HepG2 (cell line): ENCODE results near the gene LYRM7. TPM values are rescaled to one million over a fixed set of nuclear protein-coding genes. Genes with fewer than 3 reads are reported as not detected.

Experiments
- ATAD3A ChIP-seq: sonication (generic); formaldehyde crosslinking; IDR thresholded peaks from 2 replicates; pipeline ENCODE4 v1.4.0; 2020; ENCODE audit warnings: missing genetic modification reagents
- CBX5 ChIP-seq: sonication (generic); formaldehyde crosslinking; IDR thresholded peaks from 2 replicates; pipeline ENCODE4 v1.4.0; 2020; ENCODE audit warnings: missing genetic modification reagents, borderline replicate concordance
- CCAR2 ChIP-seq: fragments of 200-400 bp; formaldehyde crosslinking; optimal IDR thresholded peaks from 2 replicates; pipeline ENCODE3; 2018; ENCODE audit warnings: low read depth, mild to moderate bottlenecking, low read length, moderate library complexity
- FLYWCH1 ChIP-seq: sonication (generic); formaldehyde crosslinking; IDR thresholded peaks from 2 replicates; pipeline ENCODE4 v1.8.1; 2023; ENCODE audit warnings: mild to moderate bottlenecking, missing genetic modification reagents
- FOSL1 ChIP-seq: sonication (generic); formaldehyde crosslinking; IDR thresholded peaks from 2 replicates; pipeline ENCODE4 v1.9.0; 2021; ENCODE audit warnings: missing genetic modification reagents, borderline replicate concordance
- MAF1 ChIP-seq: sonication (generic); formaldehyde crosslinking; IDR thresholded peaks from 2 replicates; pipeline ENCODE4 v1.5.0; 2020; ENCODE audit warnings: missing genetic modification reagents, borderline replicate concordance
- NFIC ChIP-seq: IDR thresholded peaks from 2 replicates; pipeline ENCODE4 v1.6.1; 2012; ENCODE audit warnings: mild to moderate bottlenecking, low read length, inconsistent platforms
- NFKBIZ ChIP-seq: IDR thresholded peaks from 2 replicates; pipeline ENCODE4 v1.6.1; 2018; ENCODE audit warnings: missing genetic modification reagents, missing compliant biosample characterization
- PHB2 ChIP-seq: fragments of 450-650 bp; IDR thresholded peaks from 2 replicates; pipeline ENCODE4 v1.6.1; 2018; ENCODE audit not compliant: partially characterized antibody
- RCOR2 ChIP-seq: IDR thresholded peaks from 2 replicates; pipeline ENCODE4 v1.6.1; 2016; ENCODE audit warnings: missing biosample characterization, missing genetic modification reagents
- SATB2 ChIP-seq: sonication (generic); formaldehyde crosslinking; IDR thresholded peaks from 2 replicates; pipeline ENCODE4 v1.5.0; 2020; ENCODE audit warnings: missing genetic modification reagents
- SNAPC2 ChIP-seq: sonication (generic); formaldehyde crosslinking; IDR thresholded peaks from 2 replicates; pipeline ENCODE4 v1.8.1; 2022; ENCODE audit warnings: mild to moderate bottlenecking, missing genetic modification reagents
- SYNCRIP ChIP-seq: fragments of 200-400 bp; formaldehyde crosslinking; IDR thresholded peaks from 2 replicates; pipeline ENCODE4 v1.6.1; 2018; ENCODE audit warnings: mild to moderate bottlenecking, low read depth, low read length; ENCODE audit not compliant: insufficient read depth
- ZFP90 ChIP-seq: sonication (generic); formaldehyde crosslinking; IDR thresholded peaks from 2 replicates; pipeline ENCODE4 v1.8.0; 2022; ENCODE audit warnings: missing genetic modification reagents, mild to moderate bottlenecking, inconsistent platforms, borderline replicate concordance
- ZMYM3 ChIP-seq: sonication (generic); formaldehyde crosslinking; IDR thresholded peaks from 2 replicates; pipeline ENCODE4 v1.5.1; 2020; ENCODE audit warnings: mild to moderate bottlenecking, missing genetic modification reagents
- ZNF143 ChIP-seq: sonication (generic); formaldehyde crosslinking; IDR thresholded peaks from 2 replicates; pipeline ENCODE4 v1.4.0; 2020; ENCODE audit warnings: missing genetic modification reagents
- ZNF256 ChIP-seq: sonication (generic); formaldehyde crosslinking; conservative IDR thresholded peaks from 2 replicates; pipeline ENCODE4 v1.4.0; 2020; ENCODE audit warnings: missing genetic modification reagents
- ZNF547 ChIP-seq: sonication (generic); formaldehyde crosslinking; IDR thresholded peaks from 2 replicates; pipeline ENCODE4 v1.5.1; 2020; ENCODE audit warnings: mild to moderate bottlenecking, missing genetic modification reagents
- ZNF549 ChIP-seq: sonication (generic); formaldehyde crosslinking; IDR thresholded peaks from 2 replicates; pipeline ENCODE4 v1.5.0; 2020; ENCODE audit warnings: missing genetic modification reagents
- ZNF550 ChIP-seq: sonication (generic); formaldehyde crosslinking; IDR thresholded peaks from 2 replicates; pipeline ENCODE4 v1.4.0; 2020; ENCODE audit warnings: mild to moderate bottlenecking, missing genetic modification reagents, borderline replicate concordance
- ZNF720 ChIP-seq: sonication (generic); formaldehyde crosslinking; IDR thresholded peaks from 2 replicates; pipeline ENCODE4 v1.4.0; 2020; ENCODE audit warnings: missing genetic modification reagents
- ZNF782 ChIP-seq: sonication (generic); formaldehyde crosslinking; IDR thresholded peaks from 2 replicates; pipeline ENCODE4 v1.4.0; 2020; ENCODE audit warnings: missing genetic modification reagents, mild to moderate bottlenecking, borderline replicate concordance
- ZNF891 ChIP-seq: sonication (generic); formaldehyde crosslinking; IDR thresholded peaks from 2 replicates; pipeline ENCODE4 v1.5.0; 2020; ENCODE audit warnings: mild to moderate bottlenecking, missing genetic modification reagents
- polyA plus RNA-seq, 8 experiments: library from polyadenylated mRNA; depleted of rRNA in 3 of 8; stranded (reverse) in 7 of 8; unstranded in 1 of 8; fragments of >200 nt; fragmentation: Illumina TruSeq in 4 of 8; extraction: Trizol in 4 of 8; gene quantifications; 2 replicates each; pipeline versions ENCODE4 v1.2.1 to v1.2.3, GENCODE V29; 2011 to 2016; ENCODE audit warnings: low read depth in 4 of 8, missing spikeins in 1 of 8, mixed read lengths in 1 of 8; ENCODE audit not compliant: insufficient read depth in 1 of 8
- total RNA-seq, 5 experiments: library from RNA; depleted of rRNA; stranded (reverse); fragments of >200 nt; fragmentation: Illumina TruSeq; extraction: Trizol; gene quantifications; 2 replicates each; pipeline ENCODE4 v1.2.3, GENCODE V29; 2016; ENCODE audit warnings: low read depth in 1 of 5
- TF ChIP-seq, protein P1 (sequence below): sonication (generic); formaldehyde crosslinking; conservative IDR thresholded peaks from 2 replicates; pipeline ENCODE4 v1.8.0; 2022; ENCODE audit warnings: mild to moderate bottlenecking, moderate library complexity, missing genetic modification reagents
- TF ChIP-seq, protein P2 (sequence below): sonication (generic); formaldehyde crosslinking; IDR thresholded peaks from 2 replicates; pipeline ENCODE4 v1.5.0; 2020; ENCODE audit warnings: missing genetic modification reagents
- TF ChIP-seq, protein P3 (sequence below): sonication (generic); formaldehyde crosslinking; IDR thresholded peaks from 2 replicates; pipeline ENCODE4 v1.8.0; 2022; ENCODE audit warnings: missing genetic modification reagents, mild to moderate bottlenecking, inconsistent platforms, borderline replicate concordance

Gene LYRM7
- total and polyA plus RNA-seq, 2 of the 13 experiments (the other 11 are each of a cell fraction or from before 2014, with no cell fraction given), result 3.0 to 5.5 TPM

DNA sequence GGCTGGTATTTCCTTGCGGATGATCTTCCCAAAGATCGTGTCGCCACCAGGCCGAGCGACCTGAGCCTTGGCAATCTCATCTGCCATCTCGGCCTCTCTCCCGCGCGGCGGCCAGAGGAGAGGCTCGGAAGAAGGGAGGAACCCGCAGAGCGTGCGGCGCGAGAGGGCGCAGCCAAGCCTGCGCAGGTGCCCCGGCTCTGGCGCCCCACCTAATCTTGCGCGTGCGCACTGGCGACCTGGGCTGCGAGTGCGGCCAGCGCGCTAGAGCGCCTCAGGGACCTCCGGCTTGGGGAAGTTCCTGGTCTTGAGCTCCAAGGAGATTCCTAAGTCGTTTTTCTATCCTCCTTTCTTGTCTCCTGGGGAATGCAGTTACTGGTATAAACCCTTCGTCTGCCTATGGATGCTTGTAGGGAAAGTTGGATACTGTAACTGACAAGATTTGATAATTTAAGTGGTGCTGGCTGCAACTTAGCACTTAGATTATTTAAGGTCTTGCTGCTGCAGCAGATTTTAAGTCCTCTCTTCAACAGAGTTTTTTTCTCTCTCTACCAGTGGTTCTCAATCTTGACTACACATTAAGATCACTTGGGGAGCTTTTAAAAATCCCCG, 5.5 kb upstream of the LYRM7 start, which contains the start of gene HINT1 (continued):
- TF ChIP-seq, protein P1, sequence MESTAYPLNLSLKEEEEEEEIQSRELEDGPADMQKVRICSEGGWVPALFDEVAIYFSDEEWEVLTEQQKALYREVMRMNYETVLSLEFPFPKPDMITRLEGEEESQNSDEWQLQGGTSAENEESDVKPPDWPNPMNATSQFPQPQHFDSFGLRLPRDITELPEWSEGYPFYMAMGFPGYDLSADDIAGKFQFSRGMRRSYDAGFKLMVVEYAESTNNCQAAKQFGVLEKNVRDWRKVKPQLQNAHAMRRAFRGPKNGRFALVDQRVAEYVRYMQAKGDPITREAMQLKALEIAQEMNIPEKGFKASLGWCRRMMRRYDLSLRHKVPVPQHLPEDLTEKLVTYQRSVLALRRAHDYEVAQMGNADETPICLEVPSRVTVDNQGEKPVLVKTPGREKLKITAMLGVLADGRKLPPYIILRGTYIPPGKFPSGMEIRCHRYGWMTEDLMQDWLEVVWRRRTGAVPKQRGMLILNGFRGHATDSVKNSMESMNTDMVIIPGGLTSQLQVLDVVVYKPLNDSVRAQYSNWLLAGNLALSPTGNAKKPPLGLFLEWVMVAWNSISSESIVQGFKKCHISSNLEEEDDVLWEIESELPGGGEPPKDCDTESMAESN (CRISPR knock-in tag), result no peak; the same call in 1 of the 2 replicates
- TF ChIP-seq PHB2, result no peak
- TF ChIP-seq ZNF547 (CRISPR knock-in tag), result no peak
- TF ChIP-seq ATAD3A, result no peak
- peak; percentile 84 for TF ChIP-seq ZNF891 (CRISPR knock-in tag)
- no peak for TF ChIP-seq ZNF550 (CRISPR knock-in tag)
- TF ChIP-seq FOSL1 (CRISPR knock-in tag), result 0 out of 2 replicates have a peak, but pooled peaks have one; percentile 6
- no peak for TF ChIP-seq RCOR2 (CRISPR knock-in tag)
- TF ChIP-seq ZNF720 (CRISPR knock-in tag), result no peak
- TF ChIP-seq ZNF782 (CRISPR knock-in tag), result peak; percentile 92
- no peak for TF ChIP-seq ZNF256 (CRISPR knock-in tag)
- TF ChIP-seq NFKBIZ (CRISPR knock-in tag), result peak; percentile 31; the same call in 1 of the 2 replicates
- no peak; the same call in 1 of the 2 replicates for TF ChIP-seq CBX5 (CRISPR knock-in tag)
- no peak for TF ChIP-seq MAF1 (CRISPR knock-in tag)
- no peak for TF ChIP-seq SNAPC2 (CRISPR knock-in tag)
- peak; percentile 65 for TF ChIP-seq ZMYM3 (CRISPR knock-in tag)
- TF ChIP-seq SATB2 (CRISPR knock-in tag), result no peak
- no peak for TF ChIP-seq FLYWCH1 (CRISPR knock-in tag)
- TF ChIP-seq ZNF549 (CRISPR knock-in tag), result no peak
- TF ChIP-seq ZNF143 (CRISPR knock-in tag), result no peak
- TF ChIP-seq, protein P2, sequence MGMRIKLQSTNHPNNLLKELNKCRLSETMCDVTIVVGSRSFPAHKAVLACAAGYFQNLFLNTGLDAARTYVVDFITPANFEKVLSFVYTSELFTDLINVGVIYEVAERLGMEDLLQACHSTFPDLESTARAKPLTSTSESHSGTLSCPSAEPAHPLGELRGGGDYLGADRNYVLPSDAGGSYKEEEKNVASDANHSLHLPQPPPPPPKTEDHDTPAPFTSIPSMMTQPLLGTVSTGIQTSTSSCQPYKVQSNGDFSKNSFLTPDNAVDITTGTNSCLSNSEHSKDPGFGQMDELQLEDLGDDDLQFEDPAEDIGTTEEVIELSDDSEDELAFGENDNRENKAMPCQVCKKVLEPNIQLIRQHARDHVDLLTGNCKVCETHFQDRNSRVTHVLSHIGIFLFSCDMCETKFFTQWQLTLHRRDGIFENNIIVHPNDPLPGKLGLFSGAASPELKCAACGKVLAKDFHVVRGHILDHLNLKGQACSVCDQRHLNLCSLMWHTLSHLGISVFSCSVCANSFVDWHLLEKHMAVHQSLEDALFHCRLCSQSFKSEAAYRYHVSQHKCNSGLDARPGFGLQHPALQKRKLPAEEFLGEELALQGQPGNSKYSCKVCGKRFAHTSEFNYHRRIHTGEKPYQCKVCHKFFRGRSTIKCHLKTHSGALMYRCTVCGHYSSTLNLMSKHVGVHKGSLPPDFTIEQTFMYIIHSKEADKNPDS (CRISPR knock-in tag), result no peak
- TF ChIP-seq ZFP90 (CRISPR knock-in tag), result no peak; the same call in none of the 2 replicates
- TF ChIP-seq NFIC, result no peak; the same call in 1 of the 2 replicates
- TF ChIP-seq, protein P3, sequence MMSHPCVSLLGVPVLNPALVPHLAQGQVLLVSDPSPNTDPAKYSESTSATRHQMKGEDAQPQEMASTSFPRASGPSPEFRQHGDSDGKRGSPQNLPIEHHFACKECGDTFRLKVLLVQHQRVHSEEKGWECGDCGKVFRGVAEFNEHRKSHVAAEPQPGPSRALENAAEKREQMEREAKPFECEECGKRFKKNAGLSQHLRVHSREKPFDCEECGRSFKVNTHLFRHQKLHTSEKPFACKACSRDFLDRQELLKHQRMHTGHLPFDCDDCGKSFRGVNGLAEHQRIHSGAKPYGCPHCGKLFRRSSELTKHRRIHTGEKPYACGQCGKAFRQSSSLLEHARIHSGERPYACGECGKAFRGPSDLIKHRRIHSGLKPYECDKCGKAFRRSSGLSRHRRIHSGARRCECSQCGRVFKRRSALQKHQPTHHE, result no peak
- TF ChIP-seq SYNCRIP, result no peak
- TF ChIP-seq CCAR2, result no peak
